ENCODE measurements around the gene ENDOU.

Gene ENDOU

GRCh38 chr12:47718531-47718930 lies 6.8 kb downstream of the ENDOU start:
- peak; percentile 37 for DNase-seq (ENCODE audit: low spot score)

- peak; percentile 90 for DNase-seq (ENCODE audit: low spot score)
Measured at GRCh38 chr12:47717443-47718193, 7.7 kb downstream of the ENDOU start.

GRCh38 chr12:47717046-47717442 lies 8.2 kb downstream of the ENDOU start:
- DNase-seq (ENCODE audit: low spot score), result peak; percentile 54

GRCh38 chr12:47715877-47716548 lies 9.3 kb downstream of the ENDOU start:
- DNase-seq (ENCODE audit: low spot score), result peak; percentile 46

GRCh38 chr12:47715393-47715876 lies 9.9 kb downstream of the ENDOU start:
- peak; percentile 84 for DNase-seq (ENCODE audit: low spot score)

GRCh38 chr12:47714826-47715386 lies 10.4 kb downstream of the ENDOU start:
- no peak for DNase-seq (ENCODE audit: low spot score)

- DNase-seq (ENCODE audit: low spot score), result no peak
Measured at GRCh38 chr12:47712171-47712570, 13.1 kb downstream of the ENDOU start.

- DNase-seq (ENCODE audit: low spot score), result no peak
Measured at GRCh38 chr12:47711448-47711847, 13.8 kb downstream of the ENDOU start.

- DNase-seq (ENCODE audit: low spot score), result no peak
Measured at GRCh38 chr12:47710278-47710677, 15.0 kb downstream of the ENDOU start.

- no peak for DNase-seq (ENCODE audit: low spot score)
Measured at GRCh38 chr12:47709671-47710070, 15.6 kb downstream of the ENDOU start.

GRCh38 chr12:47709237-47709636 lies 16.1 kb downstream of the ENDOU start:
- DNase-seq (ENCODE audit: low spot score), result no peak

- DNase-seq (ENCODE audit: low spot score), result no peak
Measured at GRCh38 chr12:47707905-47708543, 17.3 kb downstream of the ENDOU start.

GRCh38 chr12:47707355-47707754 lies 17.9 kb downstream of the ENDOU start:
- DNase-seq (ENCODE audit: low spot score), result no peak

- DNase-seq (ENCODE audit: low spot score), result peak; percentile 98
Measured at GRCh38 chr12:47705566-47706425, 19.5 kb downstream of the ENDOU start, which contains the start of gene RPAP3. Gene RPAP3, minus strand, starts transcription at chr12:47706030. Its CDS starts 3,190 bp downstream, at chr12:47702840.

GRCh38 chr12:47705229-47705565 lies 20.1 kb downstream of the ENDOU start:
- no peak for DNase-seq (ENCODE audit: low spot score)

- DNase-seq (ENCODE audit: low spot score), result no peak
Measured at GRCh38 chr12:47704719-47705118, 20.6 kb downstream of the ENDOU start.

GRCh38 chr12:47700263-47700662 lies 25.0 kb downstream of the ENDOU start:
- no peak for DNase-seq (ENCODE audit: low spot score)

GRCh38 chr12:47698631-47699030 lies 26.7 kb downstream of the ENDOU start:
- DNase-seq (ENCODE audit: low spot score), result no peak

GRCh38 chr12:47698055-47698454 lies 27.2 kb downstream of the ENDOU start:
- DNase-seq (ENCODE audit: low spot score), result no peak

- DNase-seq (ENCODE audit: low spot score), result no peak
Measured at GRCh38 chr12:47689215-47689614, 36.1 kb downstream of the ENDOU start.

GRCh38 chr12:47687636-47688035 lies 37.7 kb downstream of the ENDOU start:
- no peak for DNase-seq (ENCODE audit: low spot score)
